Epithelial cell of esophagus (primary cell): Measurements from ENCODE around the gene AP2A2.

Source experiments
- DNase-seq: peaks from one replicate; pipeline ENCODE4 v3.0.0; 2010; ENCODE audit warnings: low read depth
- H3K4me3 ChIP-seq: 2 replicates; pipeline ENCODE4 v1.5.1; 2011; ENCODE audit warnings: mild to moderate bottlenecking, low read length, control low read depth
- TF ChIP-seq, protein P1 (sequence below): IDR thresholded peaks from 2 replicates; pipeline ENCODE4 v1.5.1; 2011; ENCODE audit warnings: low read depth, mild to moderate bottlenecking, low read length, control low read depth, inconsistent platforms; ENCODE audit not compliant: insufficient read depth; ENCODE audit errors: missing control alignments

The AP2A2 gene

DNA sequence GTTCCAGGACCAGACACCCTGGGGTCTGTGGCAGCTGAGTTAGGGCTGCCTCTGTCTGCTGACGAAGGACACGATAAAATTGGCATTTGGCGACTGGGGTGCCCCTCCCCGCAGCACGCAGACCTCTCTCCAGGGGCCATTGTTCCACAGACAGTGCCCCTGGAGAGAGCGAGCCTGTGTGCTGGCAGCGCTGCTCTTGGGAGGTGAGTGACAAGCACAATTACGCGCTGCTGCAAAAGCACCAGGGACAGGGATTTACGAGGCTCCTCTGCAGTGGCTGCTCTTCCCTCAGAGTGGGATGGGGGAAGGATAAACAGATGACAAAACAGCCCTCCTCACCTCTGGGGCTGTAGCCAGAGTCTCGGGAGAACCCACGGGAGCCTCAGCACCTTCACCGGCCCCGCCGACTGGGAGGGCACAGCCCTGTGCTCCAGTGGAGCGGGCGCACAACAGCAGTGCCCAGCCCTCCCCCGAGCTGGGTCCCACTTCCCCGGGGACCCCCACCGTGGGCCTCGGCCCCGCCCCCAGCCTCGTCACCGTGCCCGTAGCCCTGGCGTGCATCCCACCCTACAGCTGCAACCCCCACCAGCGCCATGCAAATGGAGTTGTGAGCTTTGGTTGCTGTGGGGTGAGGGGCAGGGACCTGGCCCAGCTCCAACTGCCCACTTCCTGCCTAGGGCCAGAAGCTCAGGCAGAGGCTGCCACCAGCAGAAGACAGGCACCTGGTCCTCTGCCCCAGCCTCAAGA lies 34.7 kb upstream of the AP2A2 start:
- DNase-seq = no peak
- no peak overlapping the region for H3K4me3 ChIP-seq
- TF ChIP-seq, protein P1, sequence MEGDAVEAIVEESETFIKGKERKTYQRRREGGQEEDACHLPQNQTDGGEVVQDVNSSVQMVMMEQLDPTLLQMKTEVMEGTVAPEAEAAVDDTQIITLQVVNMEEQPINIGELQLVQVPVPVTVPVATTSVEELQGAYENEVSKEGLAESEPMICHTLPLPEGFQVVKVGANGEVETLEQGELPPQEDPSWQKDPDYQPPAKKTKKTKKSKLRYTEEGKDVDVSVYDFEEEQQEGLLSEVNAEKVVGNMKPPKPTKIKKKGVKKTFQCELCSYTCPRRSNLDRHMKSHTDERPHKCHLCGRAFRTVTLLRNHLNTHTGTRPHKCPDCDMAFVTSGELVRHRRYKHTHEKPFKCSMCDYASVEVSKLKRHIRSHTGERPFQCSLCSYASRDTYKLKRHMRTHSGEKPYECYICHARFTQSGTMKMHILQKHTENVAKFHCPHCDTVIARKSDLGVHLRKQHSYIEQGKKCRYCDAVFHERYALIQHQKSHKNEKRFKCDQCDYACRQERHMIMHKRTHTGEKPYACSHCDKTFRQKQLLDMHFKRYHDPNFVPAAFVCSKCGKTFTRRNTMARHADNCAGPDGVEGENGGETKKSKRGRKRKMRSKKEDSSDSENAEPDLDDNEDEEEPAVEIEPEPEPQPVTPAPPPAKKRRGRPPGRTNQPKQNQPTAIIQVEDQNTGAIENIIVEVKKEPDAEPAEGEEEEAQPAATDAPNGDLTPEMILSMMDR = no peak

DNA sequence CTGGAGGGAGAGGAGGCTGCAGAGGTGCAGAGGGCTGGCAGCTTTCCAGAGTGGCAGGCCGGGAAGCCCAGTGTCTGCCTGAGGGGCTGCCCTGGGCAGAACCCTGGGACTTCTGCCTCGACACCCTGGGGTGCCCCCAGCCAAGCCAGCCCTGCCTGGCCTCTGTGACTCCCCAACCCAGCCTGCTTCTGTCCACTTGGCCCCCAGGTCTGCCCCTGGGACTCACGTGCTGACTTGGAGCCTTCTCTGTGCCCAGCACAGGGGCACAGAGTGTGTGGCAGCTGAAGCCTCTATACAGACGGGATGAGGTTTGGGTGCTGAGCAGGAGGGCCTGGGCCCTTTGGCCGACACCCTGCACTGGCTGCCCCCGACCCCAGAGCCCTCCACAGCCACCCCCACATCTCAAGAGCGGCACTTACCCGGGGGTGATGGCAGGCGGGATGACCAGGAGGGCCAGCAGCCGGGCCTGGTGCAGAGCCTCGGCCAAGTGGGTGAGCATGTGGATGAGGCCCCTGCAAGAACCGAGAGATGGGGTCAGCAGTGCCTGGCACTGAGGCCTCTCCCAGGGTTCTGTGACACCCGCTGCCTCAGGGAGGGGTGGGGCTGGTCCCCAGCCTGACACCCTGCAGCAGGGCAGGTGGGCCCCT lies 32.5 kb upstream of the AP2A2 start:
- H3K4me3 ChIP-seq = no peak overlapping the region
- no peak for DNase-seq
- TF ChIP-seq, protein P1 = no peak

- TF ChIP-seq, protein P1 = no peak
- DNase-seq = no peak
- no peak overlapping the region for H3K4me3 ChIP-seq
Measured at GRCh38 chr11:894575-895201, 31.0 kb upstream of the AP2A2 start.

- DNase-seq = no peak
- TF ChIP-seq, protein P1 = no peak
- no peak overlapping the region for H3K4me3 ChIP-seq
Measured at GRCh38 chr11:895331-896110, 30.1 kb upstream of the AP2A2 start.

DNA sequence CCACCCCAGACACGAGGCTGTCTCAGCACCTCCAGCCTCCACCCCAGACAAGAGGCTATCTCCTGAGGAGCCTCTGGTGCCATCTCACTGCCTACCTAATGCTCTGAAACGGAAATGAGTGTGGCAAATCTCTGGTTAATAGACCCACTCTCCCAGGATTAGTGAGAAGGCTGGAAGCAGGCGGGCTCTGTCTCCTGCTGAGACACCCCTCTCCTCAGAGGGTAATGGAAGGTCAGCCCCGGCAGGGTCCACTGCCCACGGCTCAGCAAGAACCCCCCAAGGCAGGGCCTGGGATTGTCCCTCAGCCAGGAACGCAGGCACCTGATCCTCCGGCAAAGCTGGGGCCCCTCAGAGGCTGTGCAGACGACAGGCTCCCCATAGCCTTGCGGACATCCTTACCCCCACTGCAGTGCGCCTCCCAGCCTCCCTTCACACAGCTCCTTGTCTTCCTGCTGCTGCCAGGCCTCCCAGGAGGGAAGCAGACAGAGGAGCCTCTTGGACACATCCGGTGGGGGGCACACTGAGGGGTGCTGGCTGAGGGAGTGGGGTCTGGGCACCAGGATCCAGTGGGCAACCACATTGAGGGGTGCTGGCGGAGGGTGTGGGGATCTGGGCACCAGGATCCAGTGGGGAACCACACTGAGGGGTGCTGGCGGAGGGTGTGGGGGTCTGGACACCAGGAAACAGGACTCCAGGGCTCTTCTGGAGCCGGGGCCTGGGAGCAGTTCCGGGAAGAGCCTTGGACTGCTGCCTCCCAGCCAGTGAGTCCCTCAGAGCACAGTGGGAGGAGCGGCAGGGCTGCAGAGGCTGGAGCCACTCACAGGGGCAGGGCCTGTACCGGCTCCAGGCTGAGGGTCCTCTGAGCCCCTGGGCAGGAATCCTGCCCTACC lies 28.2 kb upstream of the AP2A2 start:
- no peak for DNase-seq
- H3K4me3 ChIP-seq = no peak overlapping the region
- TF ChIP-seq, protein P1 = no peak

GRCh38 chr11:898143-898511 lies 27.5 kb upstream of the AP2A2 start:
- TF ChIP-seq, protein P1 = peak; percentile 26

More at GRCh38 chr11:898143-898511, 27.5 kb upstream of the AP2A2 start:
- H3K4me3 ChIP-seq = no peak overlapping the region
- peak; percentile 11 for DNase-seq
